ENCODE measurements around the gene PRAMEF20.

DNA sequence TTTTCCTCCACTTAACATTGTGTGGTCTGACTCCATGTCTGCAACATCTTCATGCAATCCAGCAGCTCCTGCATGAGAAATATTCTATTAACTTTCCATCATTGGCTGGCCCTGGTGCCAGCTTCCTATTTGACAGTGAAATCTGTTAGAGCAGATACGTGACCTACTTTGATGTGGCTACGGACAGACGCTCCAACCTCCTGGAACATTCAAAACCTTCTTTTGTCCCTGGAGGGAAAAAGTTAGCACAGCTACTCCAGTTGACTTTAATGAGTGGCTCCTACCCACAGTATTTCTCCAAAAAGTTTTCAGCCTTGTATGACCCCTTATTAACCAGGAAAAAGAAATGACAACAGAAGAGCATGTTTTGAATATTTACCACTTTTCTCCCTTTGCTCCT is 22.0 kb downstream of the PRAMEF20 start:
- TF ChIP-seq, protein P1, sequence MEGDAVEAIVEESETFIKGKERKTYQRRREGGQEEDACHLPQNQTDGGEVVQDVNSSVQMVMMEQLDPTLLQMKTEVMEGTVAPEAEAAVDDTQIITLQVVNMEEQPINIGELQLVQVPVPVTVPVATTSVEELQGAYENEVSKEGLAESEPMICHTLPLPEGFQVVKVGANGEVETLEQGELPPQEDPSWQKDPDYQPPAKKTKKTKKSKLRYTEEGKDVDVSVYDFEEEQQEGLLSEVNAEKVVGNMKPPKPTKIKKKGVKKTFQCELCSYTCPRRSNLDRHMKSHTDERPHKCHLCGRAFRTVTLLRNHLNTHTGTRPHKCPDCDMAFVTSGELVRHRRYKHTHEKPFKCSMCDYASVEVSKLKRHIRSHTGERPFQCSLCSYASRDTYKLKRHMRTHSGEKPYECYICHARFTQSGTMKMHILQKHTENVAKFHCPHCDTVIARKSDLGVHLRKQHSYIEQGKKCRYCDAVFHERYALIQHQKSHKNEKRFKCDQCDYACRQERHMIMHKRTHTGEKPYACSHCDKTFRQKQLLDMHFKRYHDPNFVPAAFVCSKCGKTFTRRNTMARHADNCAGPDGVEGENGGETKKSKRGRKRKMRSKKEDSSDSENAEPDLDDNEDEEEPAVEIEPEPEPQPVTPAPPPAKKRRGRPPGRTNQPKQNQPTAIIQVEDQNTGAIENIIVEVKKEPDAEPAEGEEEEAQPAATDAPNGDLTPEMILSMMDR (IDR thresholded peaks at IDR 0.05): no peak
- TF ChIP-seq POLR2A (IDR thresholded peaks at IDR 0.05): no peak
